ENCODE results near the gene KCNK15. TPM values are rescaled to one million over a fixed set of nuclear protein-coding genes. Genes with fewer than 3 reads are reported as not detected.
A peak's percentile ranks its signal among the peaks of the same experiment; 100 is the strongest.

Gene KCNK15
- total and polyA plus RNA-seq, 2 donors (not counting 1 experiment from before 2014, with no cell fraction given): 0.17 TPM; not detected in 1

DNA sequence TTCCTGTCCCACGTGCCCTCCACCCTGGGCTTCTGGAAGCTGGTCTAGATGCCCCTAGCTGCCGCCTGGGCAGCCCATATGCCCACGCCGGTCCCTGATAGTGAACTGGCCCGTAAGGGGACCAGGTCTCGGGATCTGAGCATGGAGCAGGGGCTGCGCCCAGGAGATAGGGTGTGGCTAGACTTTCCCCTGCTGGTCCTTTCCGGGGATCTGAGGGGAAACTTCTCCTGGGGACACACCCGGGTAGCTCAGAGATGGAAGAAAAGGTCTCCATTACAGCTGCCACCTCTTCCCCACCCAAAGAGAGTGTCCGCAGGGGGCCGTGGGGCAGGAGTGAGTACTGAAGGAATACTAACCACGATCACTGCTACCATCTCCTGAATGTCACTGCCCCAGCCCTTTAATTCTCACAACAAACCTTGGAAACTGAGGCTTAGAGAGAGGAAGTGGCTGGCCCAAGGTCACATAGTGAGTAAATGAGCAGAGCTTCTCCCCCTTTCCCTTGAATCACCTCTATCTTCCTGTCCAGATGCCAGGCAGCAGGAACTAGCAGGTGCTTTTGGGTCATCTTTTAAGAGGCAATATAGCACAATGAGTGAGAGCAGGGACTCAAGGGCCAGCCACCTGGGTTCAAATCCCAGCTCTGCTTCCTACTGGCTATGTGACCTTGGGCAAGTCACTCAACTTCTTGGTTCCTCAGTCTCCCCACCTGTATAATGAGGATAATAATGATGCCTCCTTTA is 42.3 kb upstream of the KCNK15 start:
- CTCF ChIA-PET: interaction anchor here (0.7 to 1.9 kb wide), 3 partner anchors 17 to 20 kb away, joined by 3 to 4 read pairs (median 3); no protein-coding TSS in a partner anchor

More for the DNA sequence above, 42.3 kb upstream of the KCNK15 start:
- POLR2A ChIA-PET: no interaction called here
- 79% methylated on average over 8 of the region's 12 CpGs for WGBS (ENCODE audit: insufficient coverage)
- Histone ChIP-seq H3K79me2 (ENCODE audit: control insufficient read depth, insufficient read depth, low read length) (no peaks in the 10 kb centered on the region), H3K9ac (ENCODE audit: low read length) (no peak overlapping the region), H3K27me3 (replicated peaks in 1 of 4; ENCODE audit: control extremely low read depth in 1 of 4, control insufficient read depth in 3 of 4, insufficient read depth in 4 of 4, low read length in 3 of 4) (peaks cover 0 to 7% (median 0%) of the 10 kb centered on the region in 4 experiments), H2AFZ (ENCODE audit: insufficient read depth, low read depth, low read length, poor library complexity, severe bottlenecking) (no peak overlapping the region), H3K4me3 (ENCODE audit: control extremely low read depth in 1 of 5, extremely low read depth in 1 of 5, insufficient read depth in 1 of 5, low read depth in 2 of 5, low read length in 4 of 5) (no peak overlapping the region), H3K4me2 (replicated peaks; ENCODE audit: low read depth, low read length, poor library complexity, severe bottlenecking) (no peak overlapping the region), H3K4me1 (ENCODE audit: control insufficient read depth in 2 of 2, insufficient read depth in 2 of 2, low read length in 2 of 2) (peaks cover 7 to 11% of the 10 kb centered on the region in 2 donors), H4K20me1 (ENCODE audit: control insufficient read depth, insufficient read depth, low read length, poor library complexity, severe bottlenecking) (no peaks in the 10 kb centered on the region), H3K9me3 (ENCODE audit: control extremely low read depth in 1 of 3, control insufficient read depth in 2 of 3, insufficient read depth in 1 of 3, low read length in 2 of 3) (no peaks in the 10 kb centered on the region), H3K36me3 (replicated peaks in 1 of 2; ENCODE audit: control extremely low read depth in 1 of 2, control insufficient read depth in 1 of 2, extremely low read depth in 1 of 2, insufficient read depth in 2 of 2, low read length in 1 of 2) (no peaks in the 10 kb centered on the region), H3K27ac (ENCODE audit: low read length in 2 of 2) (no peak overlapping the region)
- Mint-ChIP-seq H3K4me1 (peaks cover 16% of the 10 kb centered on the region), H3K9me3 (ENCODE audit: insufficient read depth) (no peaks in the 10 kb centered on the region), H3K27me3 (peaks cover 5% of the 10 kb centered on the region), H3K4me3 (no peak overlapping the region), H3K27ac (peak overlapping the region; percentile 20)
- ATAC-seq (ENCODE audit: low read depth): no peak
- DNase-seq: no peak
- TF ChIP-seq EZH2 (IDR thresholded peaks at IDR 0.05; ENCODE audit: borderline replicate concordance, insufficient read depth, low read depth, low read length, poor library complexity, severe bottlenecking): no peak
- no peak for TF ChIP-seq CTCF (IDR thresholded peaks at IDR 0.05)
- intact Hi-C loops (cut with micrococcal nuclease): no loop called here
